Upper lobe of left lung (tissue), 6 donors: Measurements from ENCODE around the gene DOK7. TPM values are rescaled to one million over a fixed set of nuclear protein-coding genes. Genes with fewer than 3 reads are reported as not detected.

Experiments
- ATAC-seq, 2 donors: fragments of 200-7000 bp; cut with Tn5 transposase; one replicate each; pipeline ENCODE4 v1.9.1; 2022; ENCODE audit warnings: mild to moderate bottlenecking in 2 of 2, moderate library complexity in 2 of 2; ENCODE audit not compliant: low FRiP score in 2 of 2
- DNase-seq, 2 donors: peaks; one replicate each; pipeline ENCODE4 v3.0.0-alpha.2; 2019 to 2020
- H3K27ac ChIP-seq, 4 donors: fragments of 200-600 bp; sonication (generic); one replicate each; pipeline ENCODE4 v1.5.1; 2016 to 2019
- H3K27me3 ChIP-seq, 4 donors: fragments of 200-600 bp; sonication (generic); one replicate each; pipeline ENCODE4 v1.5.1; 2017 to 2019
- H3K36me3 ChIP-seq, 4 donors: fragments of 200-600 bp; sonication (generic); one replicate each; pipeline ENCODE4 v1.5.1; 2016 to 2019
- H3K4me1 ChIP-seq, 4 donors: fragments of 200-600 bp; sonication (generic); one replicate each; pipeline ENCODE4 v1.5.1; 2018 to 2019
- H3K4me3 ChIP-seq, 4 donors: fragments of 200-600 bp; sonication (generic); one replicate each; pipeline ENCODE4 v1.5.1; 2017 to 2019; ENCODE audit warnings: mild to moderate bottlenecking in 2 of 4, moderate library complexity in 1 of 4
- H3K9me3 ChIP-seq, 4 donors: fragments of 200-600 bp; sonication (generic); one replicate each; pipeline ENCODE4 v1.5.1; 2018 to 2019
- CTCF ChIP-seq, 6 experiments: fragments of 450-650 bp in 4 of 6; fragments of 200-600 bp in 2 of 6; sonication (generic) in 2 of 6; IDR thresholded peaks; one replicate each; pipeline ENCODE4 v1.5.1; 2016 to 2019; ENCODE audit warnings: antibody characterized with exemption in 6 of 6
- EP300 ChIP-seq, 4 donors: sonication (generic); formaldehyde crosslinking; IDR thresholded peaks; one replicate each; pipeline ENCODE4 v1.5.1; 2017; ENCODE audit warnings: antibody characterized with exemption in 4 of 4, control low read depth in 2 of 4
- POLR2A ChIP-seq, 4 donors: fragments of 450-650 bp; IDR thresholded peaks; one replicate each; pipeline ENCODE4 v1.5.1; 2016 to 2017; ENCODE audit warnings: antibody characterized with exemption in 4 of 4, mild to moderate bottlenecking in 2 of 4
- POLR2AphosphoS5 ChIP-seq, 2 donors: sonication (generic); formaldehyde crosslinking; IDR thresholded peaks; one replicate each; pipeline ENCODE4 v1.5.1; 2017; ENCODE audit warnings: antibody characterized with exemption in 2 of 2
- WGBS, 2 donors: methylation state at CpG; one replicate each; pipeline ENCODE4 v1.1.5; 2017 to 2018; 5-methylcytosine and 5-hydroxymethylcytosine counted together
- total RNA-seq, 6 donors: library from RNA; depleted of rRNA in 4 of 6; stranded (reverse); fragments of >200 nt in 4 of 6; gene quantifications; one replicate each; pipeline versions ENCODE4 v1.1.0 to v1.2.1, GENCODE V29; 2016 to 2021
- donor health status: DM: no; HTN: no; CAD: no; lungs with moderate emphysema.
- donor health status: DM: no; HTN: yes; CAD: no; lungs with severe emphysema.

The DOK7 gene
- total RNA-seq, 6 donors from 2014 or later = 2.1 to 16.0 (median 4.0) TPM

GRCh38 chr4:3488820-3489219 is 25.7 kb downstream of the DOK7 start:
- Histone ChIP-seq H3K4me3 (no peak overlapping the region), H3K9me3 (no peaks in the 10 kb centered on the region), H3K27ac (no peak overlapping the region), H3K27me3 (peaks cover 0 to 15% (median 8%) of the 10 kb centered on the region in 4 donors), H3K4me1 (peaks cover 10 to 18% (median 16%) of the 10 kb centered on the region in 4 donors), H3K36me3 (no peaks in the 10 kb centered on the region)
- TF ChIP-seq POLR2A (IDR thresholded peaks at IDR 0.05) (no peak), POLR2AphosphoS5 (IDR thresholded peaks at IDR 0.05) (no peak), EP300 (IDR thresholded peaks at IDR 0.05) (no peak), CTCF (IDR thresholded peaks at IDR 0.05) (no peak)
- DNase-seq = peak in 1 of 2 donors; percentile 46
- 25 to 45% methylated on average over 7 to 11 of the region's 11 CpGs for WGBS, 2 donors
- ATAC-seq = no peak

GRCh38 chr4:3489451-3489962 is 26.4 kb downstream of the DOK7 start:
- H3K4me1 ChIP-seq = peaks cover 9 to 12% (median 10%) of the 10 kb centered on the region in 4 donors
- no peaks in the 10 kb centered on the region for H3K36me3 ChIP-seq
- ATAC-seq = no peak
- TF ChIP-seq POLR2AphosphoS5 (IDR thresholded peaks at IDR 0.05) = no peak
- TF ChIP-seq CTCF (IDR thresholded peaks at IDR 0.05) = no peak
- TF ChIP-seq POLR2A (IDR thresholded peaks at IDR 0.05) = no peak
- TF ChIP-seq EP300 (IDR thresholded peaks at IDR 0.05) = no peak
- H3K9me3 ChIP-seq = no peaks in the 10 kb centered on the region
- H3K27me3 ChIP-seq = peaks cover 0 to 14% (median 6%) of the 10 kb centered on the region in 4 donors
- no peak overlapping the region for H3K27ac ChIP-seq
- no peak overlapping the region for H3K4me3 ChIP-seq
- WGBS, 2 donors = 54 to 58% methylated on average over 13 to 20 of the region's 20 CpGs
- peak in 1 of 2 donors; percentile 81 for DNase-seq

- H3K36me3 ChIP-seq = no peaks in the 10 kb centered on the region
- TF ChIP-seq POLR2A (IDR thresholded peaks at IDR 0.05) = no peak
- no peak overlapping the region for H3K27ac ChIP-seq
- H3K4me1 ChIP-seq = no peaks in the 10 kb centered on the region
- ATAC-seq (no peak), DNase-seq (peak in 1 of 2 donors; percentile 59)
- H3K27me3 ChIP-seq = peaks cover 0 to 7% (median 0%) of the 10 kb centered on the region in 4 donors
- WGBS, 2 donors = 67 to 70% methylated on average over 9 to 15 of the region's 17 CpGs
- no peaks in the 10 kb centered on the region for H3K9me3 ChIP-seq
- H3K4me3 ChIP-seq = no peak overlapping the region
These were observed 28.7 kb downstream of the DOK7 start for GRCh38 chr4:3491681-3492405.

GRCh38 chr4:3492741-3493719 is 29.9 kb downstream of the DOK7 start:
- ATAC-seq (no peak), DNase-seq (peak in 1 of 2 donors; percentile 84)
- TF ChIP-seq EP300 (IDR thresholded peaks at IDR 0.05) (no peak), CTCF (IDR thresholded peaks at IDR 0.05) (no peak), POLR2A (IDR thresholded peaks at IDR 0.05) (no peak), POLR2AphosphoS5 (IDR thresholded peaks at IDR 0.05) (no peak)
- 87 to 100% methylated on average over 3 to 37 of the region's 55 CpGs for WGBS, 2 donors
- Histone ChIP-seq H3K4me1 (no peaks in the 10 kb centered on the region), H3K36me3 (no peaks in the 10 kb centered on the region), H3K27me3 (peaks cover 0 to 7% (median 0%) of the 10 kb centered on the region in 4 donors), H3K27ac (no peak overlapping the region), H3K4me3 (no peak overlapping the region), H3K9me3 (no peaks in the 10 kb centered on the region)
